Head of caudate nucleus (tissue), 42 donors: ENCODE results near the gene SPATC1L.

Experiments
- DNase-seq, 42 donors: peaks; one replicate each; pipeline versions ENCODE4 v3.0.0 to v3.0.0-alpha.2; 2020 to 2021; ENCODE audit warnings: mixed read lengths in 7 of 42
- intact Hi-C: fragments of 100-400 bp; cut with DNase I; formaldehyde crosslinking; loops from one replicate; pipeline ENCODE4 v1.15.0; 2022

Gene SPATC1L

DNA sequence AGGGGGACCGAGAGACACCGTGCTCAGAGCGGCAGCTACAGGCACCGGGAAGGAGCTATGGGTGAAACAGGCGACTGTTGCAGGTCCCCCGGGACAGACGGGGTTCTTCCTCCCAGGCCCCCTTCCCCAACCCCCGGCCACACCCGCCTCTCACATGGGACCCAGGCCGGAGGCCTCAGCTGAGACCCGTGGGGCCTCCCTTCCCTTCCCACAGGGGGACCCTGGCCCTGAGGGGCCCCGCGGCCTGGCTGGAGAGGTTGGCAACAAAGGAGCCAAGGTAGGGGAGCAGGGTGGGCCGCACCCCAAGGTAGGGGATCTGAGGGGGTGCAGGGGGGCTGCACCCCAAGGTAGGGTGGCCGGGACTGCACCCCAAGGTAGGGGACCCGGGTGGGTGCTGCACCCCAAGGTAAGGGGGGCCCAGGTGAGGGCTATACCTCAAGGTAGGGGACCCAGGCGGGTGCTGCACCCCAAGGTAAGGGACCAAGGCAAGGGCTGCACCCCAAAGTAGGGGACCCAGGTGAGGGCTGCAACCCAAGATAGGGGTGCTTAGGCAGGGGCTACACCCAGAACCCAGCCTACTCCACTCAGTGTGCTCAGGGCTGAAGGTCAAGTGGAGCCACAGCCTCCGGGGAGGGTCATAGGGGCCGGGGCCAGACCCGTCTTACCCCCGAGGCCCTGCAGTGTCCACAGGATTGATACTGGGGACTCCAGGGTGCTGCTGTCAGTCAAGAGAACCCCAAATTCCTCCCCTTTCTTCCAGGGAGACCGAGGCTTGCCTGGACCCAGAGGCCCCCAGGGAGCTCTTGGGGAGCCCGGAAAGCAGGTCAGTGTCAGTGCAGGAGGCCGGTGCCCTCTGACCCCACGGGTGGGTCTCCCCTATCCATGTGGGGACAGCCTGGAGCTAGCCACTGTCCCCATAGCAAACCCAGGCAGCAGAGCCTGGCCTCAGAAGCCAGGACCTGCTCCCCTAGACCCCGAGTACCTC is 63.7 kb downstream of the SPATC1L start:
- DNase-seq: peak in 17 of 42 donors; percentile 0 to 34 (median 7)
- intact Hi-C loops: no loop called here

DNA sequence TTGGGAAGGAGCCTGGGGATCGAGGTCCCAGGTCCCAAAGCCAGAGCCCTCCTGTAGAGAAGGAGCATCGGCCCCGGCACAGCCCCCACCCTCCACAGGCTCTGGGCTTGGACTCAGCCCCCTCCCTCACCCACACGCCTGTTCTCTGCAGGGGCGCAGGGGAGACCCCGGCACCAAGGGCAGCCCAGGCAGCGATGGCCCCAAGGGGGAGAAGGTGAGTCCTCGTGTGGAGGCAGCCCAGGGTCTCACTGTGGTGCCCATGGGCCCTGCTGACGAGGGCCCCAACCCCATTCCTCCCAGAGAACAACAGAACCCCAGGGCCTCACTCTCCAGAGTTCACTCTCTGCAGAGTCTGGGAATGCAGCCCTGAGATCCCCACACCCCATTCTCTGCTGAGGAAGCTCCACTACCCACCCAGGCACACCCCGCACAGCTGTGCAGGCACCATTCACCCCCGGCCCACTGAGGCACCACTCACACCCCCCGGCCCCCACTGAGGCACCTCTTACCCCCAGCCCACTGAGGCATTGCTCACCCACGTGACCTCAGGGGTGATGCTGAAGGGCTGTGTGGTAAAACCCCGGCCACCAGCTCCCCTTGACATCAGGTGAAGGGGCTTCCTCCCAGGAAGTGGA is 64.5 kb downstream of the SPATC1L start:
- peak in 12 of 42 donors; percentile 0 to 29 (median 4) for DNase-seq
- intact Hi-C loops: no loop called here

DNA sequence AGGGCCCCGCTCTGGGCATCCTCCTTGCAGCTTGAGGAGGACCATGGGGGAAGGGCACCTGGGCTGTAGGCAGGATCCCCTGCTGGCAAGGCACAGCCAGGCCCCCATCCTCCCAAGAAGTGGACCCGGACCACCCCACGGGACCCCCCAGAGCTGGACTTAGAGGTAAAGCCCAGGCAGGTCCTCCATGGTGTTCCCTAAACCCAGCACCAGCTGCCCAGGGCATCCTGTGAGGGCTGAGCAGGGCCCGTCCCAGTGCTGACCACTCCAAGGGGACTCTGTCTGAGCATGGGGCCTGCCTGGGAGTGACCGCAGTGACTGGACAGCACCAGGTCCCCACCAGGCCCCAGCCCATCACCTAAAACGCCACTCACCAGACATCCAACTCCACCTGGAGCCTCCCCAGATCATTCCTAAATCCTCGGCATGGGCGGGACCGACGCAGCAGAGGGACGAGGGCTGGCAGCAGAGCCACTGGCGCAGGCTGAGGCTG is 65.1 kb downstream of the SPATC1L start:
- DNase-seq: peak in 16 of 42 donors; percentile 1 to 30 (median 6)
- intact Hi-C loops: no loop called here

DNA sequence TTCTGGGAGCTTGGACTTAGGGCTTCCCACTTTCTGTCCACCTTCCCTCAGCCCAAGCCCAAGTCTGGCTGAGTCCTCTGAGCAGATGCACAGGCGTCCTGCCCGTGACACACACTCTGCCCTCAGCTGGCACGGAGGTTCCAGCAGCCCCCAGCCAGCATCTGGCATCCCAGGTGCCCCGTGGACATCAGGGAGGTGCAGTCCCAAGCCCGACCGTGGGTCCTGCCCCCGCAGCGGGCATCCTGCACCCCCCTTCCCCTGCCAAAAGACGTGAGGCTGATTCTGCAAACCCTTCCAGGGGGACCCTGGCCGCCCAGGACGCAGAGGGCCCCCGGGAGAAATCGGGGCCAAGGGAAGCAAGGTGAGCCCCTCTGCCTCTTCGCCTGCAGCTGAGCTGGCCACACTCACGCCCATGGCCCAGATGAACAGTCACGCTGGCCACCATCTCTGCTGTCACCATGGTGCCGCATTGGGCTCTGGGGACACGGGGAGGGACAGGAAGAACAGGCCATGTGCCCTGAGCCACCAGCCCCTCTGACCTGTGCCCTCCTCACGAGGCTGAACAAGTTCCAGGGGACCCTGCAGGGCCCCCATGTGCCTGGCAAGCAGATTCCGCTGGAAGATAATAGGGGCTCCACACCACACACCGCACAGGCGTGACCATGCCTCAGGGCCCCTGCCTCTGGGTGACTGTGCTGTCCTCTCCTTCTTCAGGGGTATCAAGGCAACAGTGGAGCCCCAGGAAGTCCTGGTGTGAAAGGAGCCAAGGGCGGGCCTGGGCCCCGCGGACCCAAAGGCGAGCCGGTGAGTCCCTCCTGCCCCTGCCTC is 65.7 kb downstream of the SPATC1L start:
- peak in 20 of 42 donors; percentile 1 to 23 (median 6) for DNase-seq
- intact Hi-C loops: no loop called here

DNA sequence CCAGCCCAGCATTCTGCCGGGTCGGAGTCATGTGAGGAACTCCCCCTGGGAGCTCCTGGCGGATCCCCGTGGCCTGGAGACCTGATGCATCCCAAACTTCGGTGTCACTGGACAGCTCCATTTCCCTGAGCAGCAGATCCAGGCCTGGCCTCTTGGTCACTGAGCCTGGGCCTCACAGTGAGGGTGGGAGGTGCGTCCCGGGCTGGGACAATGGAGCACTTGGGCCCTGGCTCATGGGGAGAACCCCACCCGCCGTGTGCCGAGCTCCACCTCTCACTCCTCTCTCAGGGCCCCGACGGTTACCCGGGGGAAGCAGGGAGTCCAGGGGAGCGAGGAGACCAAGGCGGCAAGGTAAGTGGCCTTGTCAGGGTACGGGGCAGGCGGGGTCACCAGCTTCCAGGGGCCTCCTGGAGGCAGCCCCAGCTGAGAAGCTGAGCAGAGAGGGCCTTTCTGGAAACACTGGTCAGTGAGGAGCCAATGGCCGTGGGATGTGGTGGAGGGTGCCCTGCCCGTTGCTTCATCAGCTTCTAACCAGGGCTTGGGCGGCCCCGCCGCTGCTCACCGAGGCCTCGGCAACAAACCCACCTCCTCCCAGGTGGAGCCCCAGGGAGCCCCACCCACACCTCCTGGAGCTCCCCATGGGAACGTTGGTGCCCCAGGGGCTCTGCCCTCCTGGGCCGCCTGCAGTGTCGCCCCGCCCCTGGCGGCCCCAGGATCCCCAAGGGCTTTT is 66.5 kb downstream of the SPATC1L start:
- peak in 18 of 42 donors; percentile 1 to 30 (median 4) for DNase-seq
- intact Hi-C loops: no loop called here

DNA sequence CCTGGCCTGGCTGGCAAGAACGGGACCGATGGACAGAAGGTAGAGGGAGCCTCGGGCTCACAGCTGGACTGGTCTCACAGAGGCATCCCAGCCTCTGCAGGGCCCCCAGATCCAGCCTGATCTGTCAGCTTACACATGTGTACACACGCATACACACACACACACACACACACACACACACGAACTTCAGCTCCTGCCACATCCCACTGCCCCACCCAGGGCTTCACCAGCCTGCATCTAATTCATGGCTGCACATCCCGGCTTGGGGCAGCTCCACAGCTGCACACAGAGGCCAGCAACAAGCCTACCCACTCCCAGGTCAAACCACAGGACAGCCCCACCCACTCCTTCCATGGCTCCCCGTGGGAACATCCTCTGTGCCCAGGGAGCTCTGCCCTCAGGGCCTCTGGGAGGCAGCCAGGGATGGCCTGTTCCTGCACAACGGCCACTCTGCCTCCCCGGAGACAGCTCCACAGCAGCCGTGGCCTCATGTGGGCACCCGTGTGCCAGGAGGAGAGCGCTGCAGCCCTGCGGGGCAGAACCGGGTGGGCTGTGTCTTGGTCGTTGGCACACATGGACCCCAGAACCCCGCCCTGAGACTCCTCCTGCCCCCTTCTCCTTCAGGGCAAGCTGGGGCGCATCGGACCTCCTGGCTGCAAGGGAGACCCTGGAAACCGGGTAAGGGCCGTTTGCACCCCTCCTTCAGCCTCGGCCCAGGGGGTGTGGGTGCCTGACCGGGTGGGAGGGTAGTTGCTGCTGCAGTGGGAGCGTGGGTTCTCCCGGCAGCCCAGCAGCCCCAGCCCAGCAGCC is 67.3 kb downstream of the SPATC1L start:
- intact Hi-C loops: no loop called here
- DNase-seq: peak in 17 of 42 donors; percentile 1 to 29 (median 5)

DNA sequence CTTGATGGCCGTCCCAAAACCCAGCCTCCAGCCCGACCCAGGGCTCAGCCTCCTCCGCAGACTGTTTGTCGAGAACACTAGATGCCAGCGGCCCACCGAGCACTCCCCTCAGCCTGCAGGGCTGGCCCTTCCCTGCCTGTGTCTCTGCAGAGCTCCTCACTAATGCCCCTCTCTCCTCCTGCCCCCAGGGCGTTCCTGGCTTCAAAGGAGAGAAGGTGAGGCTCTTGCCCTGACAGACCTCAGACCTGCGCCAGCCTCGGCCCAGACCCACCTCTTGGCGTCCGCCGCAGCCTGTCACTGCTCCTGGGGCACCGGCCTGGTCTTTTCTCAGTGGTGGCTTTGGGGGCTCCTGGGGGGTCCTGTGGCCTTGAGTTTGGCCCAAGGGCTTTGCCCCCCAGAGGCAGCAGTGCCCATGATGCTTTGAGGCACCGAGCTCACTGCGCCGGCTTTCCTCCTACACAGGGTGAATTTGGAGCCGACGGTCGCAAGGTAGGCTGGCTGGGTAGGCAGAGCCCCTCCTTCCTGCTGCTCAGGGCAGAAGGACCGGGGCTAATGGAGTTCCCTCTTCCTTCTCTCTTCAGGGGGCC is 68.0 kb downstream of the SPATC1L start:
- peak in 17 of 42 donors; percentile 1 to 27 (median 8) for DNase-seq
- intact Hi-C loops: no loop called here

DNA sequence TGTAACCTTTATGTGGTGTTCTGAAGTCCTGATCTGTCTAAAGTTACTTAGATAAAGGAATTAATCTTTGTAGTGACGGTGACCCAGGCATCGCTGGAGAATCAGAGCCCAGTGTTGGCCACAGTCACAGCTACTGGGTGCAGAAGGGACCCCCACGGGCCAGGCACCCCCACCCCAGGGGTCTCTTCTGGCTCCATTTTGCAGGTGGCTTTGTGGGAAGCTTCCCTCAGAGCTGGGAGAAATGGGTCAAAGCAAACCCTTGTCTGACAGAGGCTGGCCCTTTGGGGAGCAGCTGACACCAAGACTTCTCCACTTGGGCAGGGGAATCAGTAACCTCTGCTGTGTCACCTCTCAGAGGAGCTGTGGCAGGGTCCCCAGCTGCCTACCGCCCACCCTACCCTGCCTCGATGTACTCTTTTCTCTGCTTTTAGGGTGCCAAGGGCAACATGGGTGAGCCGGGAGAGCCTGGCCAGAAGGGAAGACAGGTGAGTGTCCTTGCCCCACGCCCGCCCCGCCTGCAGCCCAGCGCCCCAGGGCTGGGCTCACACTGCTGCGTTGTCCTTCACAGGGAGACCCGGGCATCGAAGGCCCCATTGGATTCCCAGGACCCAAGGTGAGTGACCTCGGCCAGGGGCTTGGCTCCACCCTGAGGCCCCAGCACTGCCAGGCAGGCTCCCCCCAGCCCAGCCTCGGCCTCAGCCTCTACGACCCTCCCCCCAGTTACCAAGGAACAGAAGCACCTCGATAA is 68.6 kb downstream of the SPATC1L start:
- peak in 15 of 42 donors; percentile 0 to 29 (median 5) for DNase-seq

DNA sequence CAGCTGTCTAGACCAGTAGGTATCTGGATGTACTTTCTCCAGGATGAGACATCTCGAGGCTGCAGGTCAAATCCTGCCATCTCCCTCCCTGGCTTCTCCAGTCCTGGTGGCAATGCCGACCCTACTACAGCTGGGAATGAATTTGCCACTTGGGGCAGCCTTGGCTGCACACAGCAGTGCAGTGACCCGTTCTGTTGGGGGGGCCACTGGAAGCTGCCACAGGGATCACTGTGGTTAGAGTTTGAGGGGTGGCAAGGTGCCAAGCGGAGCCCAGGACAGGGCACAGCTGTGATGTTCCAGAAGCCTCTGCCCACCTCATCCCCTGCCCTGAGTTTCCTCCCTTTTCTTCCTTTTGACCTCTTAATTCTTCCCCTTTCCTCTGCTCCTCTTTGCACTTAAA is 69.3 kb downstream of the SPATC1L start:
- intact Hi-C loops: no loop called here
- peak in 16 of 42 donors; percentile 1 to 39 (median 8) for DNase-seq

More for the DNA sequence above, 68.6 kb downstream of the SPATC1L start:
- intact Hi-C loops: no loop called here

DNA sequence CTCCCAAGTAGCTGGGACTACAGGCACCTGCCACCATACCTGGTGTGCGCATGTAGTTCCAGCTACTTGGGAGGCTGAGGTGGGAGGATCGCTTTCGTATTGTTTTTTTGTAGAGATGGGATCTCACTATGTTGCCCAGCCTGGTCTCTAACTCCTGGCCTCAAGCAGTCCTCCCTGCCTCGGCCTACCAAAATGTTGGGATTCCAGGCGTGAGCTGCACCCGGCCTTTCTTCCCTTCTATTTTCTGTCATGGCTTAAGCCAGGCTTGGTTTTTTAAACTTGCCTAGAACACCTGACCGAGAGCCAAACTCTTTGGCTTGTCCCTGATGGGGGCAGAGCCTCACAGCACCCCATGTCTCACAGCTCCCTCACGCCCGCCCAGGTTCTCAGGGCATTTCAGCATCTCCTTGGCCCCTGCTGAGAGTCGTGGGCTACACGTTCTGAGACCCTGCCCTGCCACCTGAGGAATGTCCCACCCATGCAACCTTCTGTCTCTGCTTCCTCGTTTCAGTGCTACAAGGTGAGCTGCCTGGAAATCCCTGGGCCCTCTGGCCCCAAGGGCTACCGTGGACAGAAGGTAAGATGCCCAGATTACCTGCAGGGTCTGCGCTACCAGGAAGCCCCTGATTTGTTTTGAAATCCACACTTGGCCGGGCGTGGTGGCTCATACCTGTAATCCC is 70.6 kb downstream of the SPATC1L start:
- intact Hi-C loops: no loop called here
- peak in 18 of 42 donors; percentile 2 to 25 (median 6) for DNase-seq

DNA sequence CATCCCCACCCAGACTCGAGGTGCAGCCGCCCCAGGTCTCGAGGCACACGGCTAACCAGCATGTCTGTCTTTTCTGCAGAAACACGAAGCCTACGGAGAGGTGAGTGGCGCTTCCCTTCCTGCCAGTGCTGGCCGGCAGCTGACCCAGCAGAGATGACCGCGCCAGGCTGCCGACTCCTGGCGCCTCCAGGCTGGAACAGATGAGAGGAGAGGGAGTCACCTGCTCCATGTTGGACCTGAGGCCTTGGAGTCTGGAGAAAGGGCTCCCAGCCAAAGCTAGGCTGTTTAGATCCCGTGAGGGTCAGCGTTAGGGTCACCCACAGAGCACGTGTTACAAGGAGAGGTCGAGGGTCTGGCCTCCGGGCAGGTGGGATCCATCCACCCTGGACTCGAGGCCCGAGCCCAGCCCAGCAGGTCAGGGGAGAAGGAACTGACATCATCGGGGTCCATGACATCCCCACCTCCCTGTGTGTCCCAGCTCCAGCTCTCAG is 71.5 kb downstream of the SPATC1L start:
- intact Hi-C loops: no loop called here
- DNase-seq: peak in 18 of 42 donors; percentile 1 to 23 (median 6)

DNA sequence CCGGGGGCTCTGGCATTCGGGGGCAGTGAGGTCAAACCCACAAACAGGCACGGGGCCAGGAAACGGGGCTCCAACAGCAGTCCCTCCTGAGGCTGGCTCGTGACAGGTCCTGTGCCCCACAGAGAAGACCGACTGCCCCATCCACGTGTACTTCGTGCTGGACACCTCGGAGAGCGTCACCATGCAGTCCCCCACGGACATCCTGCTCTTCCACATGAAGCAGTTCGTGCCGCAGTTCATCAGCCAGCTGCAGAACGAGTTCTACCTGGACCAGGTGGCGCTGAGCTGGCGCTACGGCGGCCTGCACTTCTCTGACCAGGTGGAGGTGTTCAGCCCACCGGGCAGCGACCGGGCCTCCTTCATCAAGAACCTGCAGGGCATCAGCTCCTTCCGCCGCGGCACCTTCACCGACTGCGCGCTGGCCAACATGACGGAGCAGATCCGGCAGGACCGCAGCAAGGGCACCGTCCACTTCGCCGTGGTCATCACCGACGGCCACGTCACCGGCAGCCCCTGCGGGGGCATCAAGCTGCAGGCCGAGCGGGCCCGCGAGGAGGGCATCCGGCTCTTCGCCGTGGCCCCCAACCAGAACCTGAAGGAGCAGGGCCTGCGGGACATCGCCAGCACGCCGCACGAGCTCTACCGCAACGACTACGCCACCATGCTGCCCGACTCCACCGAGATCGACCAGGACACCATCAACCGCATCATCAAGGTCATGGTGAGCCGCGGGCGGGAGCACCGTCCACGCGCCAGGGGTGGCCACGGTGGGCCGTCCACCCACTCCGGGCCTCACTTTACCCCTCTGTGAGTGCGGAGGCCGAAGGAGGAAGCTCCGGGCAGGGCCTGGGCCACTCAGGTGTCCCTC is 72.2 kb downstream of the SPATC1L start:
- DNase-seq: peak in 20 of 42 donors; percentile 0 to 42 (median 10)
- intact Hi-C loops: no loop called here

DNA sequence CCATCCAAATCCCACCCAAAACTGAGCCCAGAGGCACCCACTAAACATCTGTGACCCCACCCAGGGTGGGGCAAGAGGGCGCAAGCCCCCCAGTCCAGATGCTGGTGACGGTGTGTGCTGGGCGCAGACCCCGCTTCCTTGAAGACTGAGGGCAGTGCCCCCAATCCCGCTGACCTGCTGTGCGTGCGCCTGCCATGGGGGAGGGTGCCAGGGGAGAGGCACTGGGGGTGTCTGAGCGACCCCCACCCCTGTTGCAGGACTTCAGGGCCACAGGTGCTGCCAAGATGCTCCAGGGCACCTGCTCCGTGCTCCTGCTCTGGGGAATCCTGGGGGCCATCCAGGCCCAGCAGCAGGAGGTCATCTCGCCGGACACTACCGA is 73.1 kb downstream of the SPATC1L start:
- intact Hi-C loops: no loop called here
- DNase-seq: peak in 9 of 42 donors; percentile 1 to 12 (median 4)
